HL-60 (cell line): ENCODE measurements around the gene USP48.

Experiments
- DNase-seq, 2 experiments: peaks; one replicate each; pipeline ENCODE4 v3.0.0-alpha.2; 2010 to 2020; ENCODE audit warnings: low read depth in 1 of 2, low spot score in 1 of 2
- H3K27ac ChIP-seq: fragments of 250-450 bp; sonication (Bioruptor Pico); replicated peaks from 2 replicates; pipeline ENCODE4 v1.5.1; 2020; ENCODE audit warnings: mild to moderate bottlenecking, moderate library complexity
- H3K27me3 ChIP-seq: fragments of 250-450 bp; sonication (Bioruptor Pico); 2 replicates; pipeline ENCODE4 v1.5.1; 2021; ENCODE audit warnings: mild to moderate bottlenecking, moderate library complexity; ENCODE audit not compliant: insufficient read depth, poor library complexity, severe bottlenecking
- H3K4me3 ChIP-seq: replicated peaks from 2 replicates; pipeline ENCODE4 v1.5.1; 2011; ENCODE audit warnings: mild to moderate bottlenecking, control low read depth, low read length; ENCODE audit not compliant: insufficient read depth
- CTCF ChIP-seq: IDR thresholded peaks from one replicate; pipeline ENCODE4 v1.5.1; 2011; ENCODE audit warnings: low read length, control low read depth, inconsistent platforms; ENCODE audit not compliant: insufficient read depth
- GABPA ChIP-seq: IDR thresholded peaks from 2 replicates; pipeline ENCODE4 v1.6.1; 2012; ENCODE audit warnings: low read depth
- POLR2AphosphoS5 ChIP-seq: IDR thresholded peaks from 2 replicates; pipeline ENCODE4 v1.6.1; 2012; ENCODE audit warnings: low read depth
- REST ChIP-seq: IDR thresholded peaks from 2 replicates; pipeline ENCODE4 v1.6.1; 2012; ENCODE audit warnings: low read depth; ENCODE audit not compliant: insufficient replicate concordance
- SPI1 ChIP-seq: IDR thresholded peaks from 2 replicates; pipeline ENCODE4 v1.6.1; 2012; ENCODE audit warnings: low read depth, mild to moderate bottlenecking, borderline replicate concordance

USP48 gene

GRCh38 chr1:21761052-21761451, 21.9 kb downstream of the USP48 start:
- no peaks in the 10 kb centered on the region for H3K27me3 ChIP-seq
- no peak overlapping the region for H3K4me3 ChIP-seq
- peak overlapping the region; percentile 31 for H3K27ac ChIP-seq
- TF ChIP-seq SPI1 (peak; percentile 15; the same call in 1 of the 2 replicates), CTCF (no peak), GABPA (no peak), REST (no peak), POLR2AphosphoS5 (no peak)
- peak in 1 of 2 experiments; percentile 25 for DNase-seq

GRCh38 chr1:21759818-21760217, 23.1 kb downstream of the USP48 start:
- Histone ChIP-seq H3K4me3 (no peak overlapping the region), H3K27ac (no peak overlapping the region), H3K27me3 (no peaks in the 10 kb centered on the region)
- TF ChIP-seq REST (no peak), SPI1 (no peak), POLR2AphosphoS5 (no peak), GABPA (no peak), CTCF (no peak)
- DNase-seq = no peak

GRCh38 chr1:21759182-21759581, 23.8 kb downstream of the USP48 start:
- TF ChIP-seq CTCF (no peak), GABPA (no peak), SPI1 (no peak), POLR2AphosphoS5 (no peak), REST (no peak)
- no peak overlapping the region for H3K4me3 ChIP-seq
- no peaks in the 10 kb centered on the region for H3K27me3 ChIP-seq
- no peak for DNase-seq
- H3K27ac ChIP-seq = no peak overlapping the region
